ENCODE data around the gene CCDC184. TPM values are rescaled to one million over a fixed set of nuclear protein-coding genes. Genes with fewer than 3 reads are reported as not detected.

CCDC184 gene
- total and polyA plus RNA-seq, 4 donors = 0.07 to 0.13 (median 0.08) TPM; not detected in 1

- H3K4me3 ChIP-seq (ENCODE audit: low read depth in 1 of 3, low read length in 3 of 3) = no peak overlapping the region
- no peak overlapping the region for H3K27ac ChIP-seq (ENCODE audit: low read depth in 1 of 2, low read length in 2 of 2)
- WGBS = 70% methylated on average over 1 of the region's 1 CpG
- H3K27me3 ChIP-seq (ENCODE audit: control insufficient read depth in 4 of 4, insufficient read depth in 4 of 4, low read length in 3 of 4) = no peaks in the 10 kb centered on the region
- no peak for TF ChIP-seq HNF4G (IDR thresholded peaks at IDR 0.05)
- TF ChIP-seq HNF4A (conservative IDR thresholded peaks at IDR 0.05) = no peak
- TF ChIP-seq ATF3 (IDR thresholded peaks at IDR 0.05) = no peak
- no peak for TF ChIP-seq TAF1 (conservative IDR thresholded peaks at IDR 0.05)
- TF ChIP-seq SP1 (IDR thresholded peaks at IDR 0.05) = no peak
- no peak for TF ChIP-seq CTCF (IDR thresholded peaks at IDR 0.05; ENCODE audit: low read depth, low read length, missing input control)
- no peak for TF ChIP-seq RXRA (IDR thresholded peaks at IDR 0.05)
- no peak for TF ChIP-seq JUND (IDR thresholded peaks at IDR 0.05)
- TF ChIP-seq NR2F2 (IDR thresholded peaks at IDR 0.05) = no peak
- no peak for TF ChIP-seq FOXA1 (IDR thresholded peaks at IDR 0.05)
- no peak for TF ChIP-seq YY1 (IDR thresholded peaks at IDR 0.05)
- no peak for TF ChIP-seq RAD21 (IDR thresholded peaks at IDR 0.05)
- no peak for TF ChIP-seq FOXA2 (IDR thresholded peaks at IDR 0.05)
- TF ChIP-seq GABPA (IDR thresholded peaks at IDR 0.05 in 1 of 2, conservative IDR thresholded peaks at IDR 0.05 in 1 of 2) = no peak
- no peak for TF ChIP-seq EGR1 (IDR thresholded peaks at IDR 0.05; ENCODE audit: low read depth in 2 of 2)
- no peak for TF ChIP-seq REST (IDR thresholded peaks at IDR 0.05)
- H3K4me1 ChIP-seq (ENCODE audit: control insufficient read depth in 4 of 4, insufficient read depth in 4 of 4, low read length in 3 of 4) = no peaks in the 10 kb centered on the region
- no peaks in the 10 kb centered on the region for H3K9me3 ChIP-seq (ENCODE audit: control insufficient read depth in 4 of 4, low read length in 3 of 4)
- no peak overlapping the region for H3K9ac ChIP-seq (ENCODE audit: low read depth in 1 of 2, low read length in 2 of 2)
- peaks cover 9 to 70% (median 37%) of the 10 kb centered on the region in 4 donors for H3K36me3 ChIP-seq (ENCODE audit: control insufficient read depth in 4 of 4, insufficient read depth in 3 of 4, low read depth in 1 of 4, low read length in 3 of 4)
- no peak for DNase-seq (ENCODE audit: low spot score)
Measured at GRCh38 chr12:48145981-48146380, 37.5 kb upstream of the CCDC184 start.

- no peak for DNase-seq (ENCODE audit: low spot score)
- no peak for TF ChIP-seq RAD21 (IDR thresholded peaks at IDR 0.05)
- TF ChIP-seq YY1 (IDR thresholded peaks at IDR 0.05) = no peak
- TF ChIP-seq ZBTB33 (IDR thresholded peaks at IDR 0.05) = no peak
- TF ChIP-seq MAX (IDR thresholded peaks at IDR 0.05) = no peak
- TF ChIP-seq RXRA (IDR thresholded peaks at IDR 0.05) = no peak
- TF ChIP-seq SP1 (IDR thresholded peaks at IDR 0.05) = no peak
- no peak for TF ChIP-seq HNF4A (conservative IDR thresholded peaks at IDR 0.05)
- TF ChIP-seq HNF4G (IDR thresholded peaks at IDR 0.05) = no peak
- TF ChIP-seq GABPA (IDR thresholded peaks at IDR 0.05 in 1 of 2, conservative IDR thresholded peaks at IDR 0.05 in 1 of 2) = no peak
- TF ChIP-seq ATF3 (IDR thresholded peaks at IDR 0.05) = no peak
- no peak for TF ChIP-seq FOXA2 (IDR thresholded peaks at IDR 0.05)
- no peak for TF ChIP-seq EGR1 (IDR thresholded peaks at IDR 0.05; ENCODE audit: low read depth in 2 of 2)
- TF ChIP-seq TAF1 (conservative IDR thresholded peaks at IDR 0.05) = no peak
- no peak for TF ChIP-seq NR2F2 (IDR thresholded peaks at IDR 0.05)
- TF ChIP-seq REST (IDR thresholded peaks at IDR 0.05) = no peak
- no peak for TF ChIP-seq FOXA1 (IDR thresholded peaks at IDR 0.05)
- no peak for TF ChIP-seq JUND (IDR thresholded peaks at IDR 0.05)
- no peak overlapping the region for H3K4me3 ChIP-seq (ENCODE audit: low read depth in 1 of 3, low read length in 3 of 3)
- no peaks in the 10 kb centered on the region for H3K27me3 ChIP-seq (ENCODE audit: control insufficient read depth in 4 of 4, insufficient read depth in 4 of 4, low read length in 3 of 4)
- H3K36me3 ChIP-seq (ENCODE audit: control insufficient read depth in 4 of 4, insufficient read depth in 3 of 4, low read depth in 1 of 4, low read length in 3 of 4) = peaks cover 6 to 45% (median 42%) of the 10 kb centered on the region in 4 donors
- no peak overlapping the region for H3K27ac ChIP-seq (ENCODE audit: low read depth in 1 of 2, low read length in 2 of 2)
- WGBS = 94% methylated on average over 2 of the region's 2 CpGs
- peaks cover 0 to 3% (median 2%) of the 10 kb centered on the region in 4 donors for H3K4me1 ChIP-seq (ENCODE audit: control insufficient read depth in 4 of 4, insufficient read depth in 4 of 4, low read length in 3 of 4)
- no peaks in the 10 kb centered on the region for H3K9me3 ChIP-seq (ENCODE audit: control insufficient read depth in 4 of 4, low read length in 3 of 4)
- no peak overlapping the region for H3K9ac ChIP-seq (ENCODE audit: low read depth in 1 of 2, low read length in 2 of 2)
Measured at GRCh38 chr12:48151103-48151771, 32.2 kb upstream of the CCDC184 start.

All from liver (tissue), 9 donors.